GM12878 (cell line): Measurements from ENCODE around the gene TAX1BP1. TPM values are rescaled to one million over a fixed set of nuclear protein-coding genes. Genes with fewer than 3 reads are reported as not detected.

ENCODE experiments used
- ATAC-seq: fragments of 200-7000 bp; cut with Tn5 transposase; 3 replicates; pipeline ENCODE4 v1.9.1; 2020; ENCODE audit warnings: mild to moderate bottlenecking, moderate library complexity
- BruUV-seq: library from RNA; stranded (reverse); fragments of 400-500 nt; replicated peaks from 2 replicates; lab custom pipeline; 2021; lab: Mats Ljungman, UMichigan
- CTCF ChIA-PET: fragments of 300-600 bp; sonication (Branson Sonifier 250); formaldehyde crosslinking; extraction: SDS; loops from one replicate; lab custom pipeline; 2021; ENCODE audit warnings: inconsistent platforms; lab: Yijun Ruan, JAX
- POLR2A ChIA-PET: fragments of 350-600 bp; formaldehyde crosslinking; extraction: SDS; loops from one replicate; lab custom pipeline; 2021; ENCODE audit warnings: inconsistent platforms; lab: Charles Lee
- RAD21 ChIA-PET: fragments of 300-600 bp; sonication (Branson Sonifier 250); formaldehyde crosslinking; loops from one replicate; lab custom pipeline; 2023; ENCODE audit warnings: antibody characterized with exemption; ENCODE audit not compliant: unreplicated experiment; lab: Charles Lee
- SMC1A ChIA-PET: fragments of 300-600 bp; sonication (Branson Sonifier 250); formaldehyde crosslinking; loops from one replicate; lab custom pipeline; 2023; ENCODE audit not compliant: unreplicated experiment, uncharacterized antibody; lab: Charles Lee
- DNase-seq: peaks from one replicate; pipeline ENCODE4 v3.0.0-alpha.2; 2011; ENCODE audit warnings: low read depth, low spot score
- FAIRE-seq: peaks from 3 replicates; lab custom pipeline; 2011; peaks lifted over from hg19 to GRCh38; lab: Jason Lieb, UNC
- H2AFZ ChIP-seq: 2 replicates; pipeline ENCODE4 v1.6.0; 2011; ENCODE audit warnings: low read depth, low read length, control low read depth; ENCODE audit not compliant: control insufficient read depth
- H3K27ac ChIP-seq: 2 replicates; pipeline ENCODE4 v1.5.1; 2011; ENCODE audit warnings: control low read depth; ENCODE audit not compliant: control insufficient read depth, insufficient read depth
- H3K27me3 ChIP-seq, 2 experiments: replicated peaks in 1 of 2; 2 replicates each; pipeline versions ENCODE4 v1.6.0 to v1.6.1; 2011; ENCODE audit warnings: low read length in 1 of 2; ENCODE audit not compliant: control insufficient read depth in 2 of 2, insufficient read depth in 2 of 2
- H3K36me3 ChIP-seq, 2 experiments: 2 replicates each; pipeline ENCODE4 v1.5.1; 2011; ENCODE audit warnings: low read length in 1 of 2; ENCODE audit not compliant: control insufficient read depth in 2 of 2, insufficient read depth in 2 of 2
- H3K4me1 ChIP-seq: 2 replicates; pipeline ENCODE4 v1.6.1; 2011; ENCODE audit warnings: mild to moderate bottlenecking, low read length, moderate library complexity, mixed read lengths; ENCODE audit not compliant: control insufficient read depth, insufficient read depth
- H3K4me2 ChIP-seq: 2 replicates; pipeline ENCODE4 v1.6.0; 2011; ENCODE audit warnings: control low read depth; ENCODE audit not compliant: control insufficient read depth, insufficient read depth
- H3K4me3 ChIP-seq: fragments of 200-600 bp; sonication (generic); 2 replicates; pipeline ENCODE4 v1.5.1; 2016
- H3K79me2 ChIP-seq: 2 replicates; pipeline ENCODE4 v1.6.0; 2011; ENCODE audit warnings: low read length; ENCODE audit not compliant: control insufficient read depth, insufficient read depth
- H3K9ac ChIP-seq: 2 replicates; pipeline ENCODE4 v1.8.0; 2011; ENCODE audit warnings: low read length, control low read depth, mixed read lengths; ENCODE audit not compliant: control insufficient read depth, insufficient read depth
- H3K9me3 ChIP-seq: replicated peaks from 3 replicates; pipeline ENCODE4 v1.5.1; 2011; ENCODE audit warnings: mild to moderate bottlenecking, low read length; ENCODE audit not compliant: control insufficient read depth, insufficient read depth
- H4K20me1 ChIP-seq: 2 replicates; pipeline ENCODE4 v1.6.0; 2011; ENCODE audit not compliant: control insufficient read depth, insufficient read depth
- NKRF ChIP-seq: fragments of 450-650 bp; conservative IDR thresholded peaks from 2 replicates; pipeline ENCODE4 v1.6.1; 2017; ENCODE audit warnings: mild to moderate bottlenecking, moderate library complexity
- RAD21 ChIP-seq: IDR thresholded peaks from 2 replicates; pipeline ENCODE4 v1.6.1; 2011; ENCODE audit warnings: mild to moderate bottlenecking, low read depth, low read length, moderate library complexity; ENCODE audit not compliant: insufficient read depth
- SMAD1 ChIP-seq: fragments of 450-650 bp; IDR thresholded peaks from 2 replicates; pipeline ENCODE4 v1.6.1; 2018; ENCODE audit warnings: mild to moderate bottlenecking, low read depth; ENCODE audit not compliant: partially characterized antibody
- WGBS: methylation state at CpG from one replicate; pipeline ENCODE4 v1.1.6; 2016; ENCODE audit warnings: low lambda C conversion rate; ENCODE audit not compliant: insufficient replicate concordance, insufficient coverage; ENCODE audit errors: missing lambda C conversion rate; 5-methylcytosine and 5-hydroxymethylcytosine counted together
- in situ Hi-C: fragments of 300-500 bp; cut with MboI; formaldehyde crosslinking; loops from 9 replicates; pipeline ENCODE4 v1.14.3; 2018; ENCODE audit warnings: mixed read lengths
- intact Hi-C: fragments of 100-400 bp; cut with micrococcal nuclease; formaldehyde crosslinking; loops from one replicate; pipeline ENCODE4 v1.14.2; 2022; ENCODE audit not compliant: unreplicated experiment
- polyA plus RNA-seq, 11 experiments: library from polyadenylated mRNA; depleted of rRNA in 4 of 11; unstranded in 6 of 11; stranded (reverse) in 5 of 11; fragments of >200 nt; fragmentation: Nextera tagmentation in 4 of 11; fragmentation: Illumina TruSeq in 1 of 11; extraction: Ambion mirVana in 4 of 11; extraction: Trizol in 1 of 11; gene quantifications; 1 replicate in 1 of 11; 2 replicates in 10 of 11; pipeline versions ENCODE4 v1.2.1 to v1.2.3, GENCODE V29; 2011 to 2016; ENCODE audit warnings: inconsistent platforms in 2 of 11, missing spikeins in 2 of 11, low read depth in 1 of 11
- total RNA-seq, 4 experiments: library from RNA; depleted of rRNA in 3 of 4; stranded (reverse); fragments of >200 nt in 3 of 4; fragmentation: Illumina TruSeq in 1 of 4; extraction: Trizol in 1 of 4; gene quantifications; 2 replicates each; pipeline versions ENCODE4 v1.2.1 to v1.2.3, GENCODE V29; 2013 to 2021

TAX1BP1 gene
- total and polyA plus RNA-seq, 10 of the 15 experiments (the other 5 are each of a cell fraction or from before 2014, with no cell fraction given), result 30.8 to 105 (median 52.0) TPM

GRCh38 chr7:27746486-27746885 is 6.5 kb downstream of the TAX1BP1 start (continued):
- TF ChIP-seq NKRF (no peak), RAD21 (no peak)
- TF ChIP-seq, all 136 proteins: peak for 0

- in situ Hi-C loops, result no loop called here
- BruUV-seq, result no TSS peak
Measured at GRCh38 chr7:27746978-27747377, 7.0 kb downstream of the TAX1BP1 start.

More at GRCh38 chr7:27746978-27747377, 7.0 kb downstream of the TAX1BP1 start:
- 94% methylated on average over 1 of the region's 1 CpG for WGBS
- no peaks in the 10 kb centered on the region for H4K20me1 ChIP-seq
- intact Hi-C loops, result no loop called here
- H2AFZ ChIP-seq, result no peak overlapping the region
- H3K4me1 ChIP-seq, result no peaks in the 10 kb centered on the region
- no peaks in the 10 kb centered on the region for H3K9me3 ChIP-seq
- FAIRE-seq, result no peak
- H3K4me2 ChIP-seq, result no peak overlapping the region
- DNase-seq, result no peak
- ChIA-PET RAD21 (no interaction called here), SMC1A (no interaction called here), POLR2A (no interaction called here), CTCF (interaction anchor here (0.9 to 2.3 kb wide), 2 partner anchors 28 to 38 kb away, joined by 3 to 10 read pairs; no protein-coding TSS in a partner anchor)
- no peak overlapping the region for H3K4me3 ChIP-seq
- H3K36me3 ChIP-seq, result peaks cover 2 to 12% of the 10 kb centered on the region in 2 experiments
- no peak; the same call in 2 of the 3 replicates for ATAC-seq
- H3K79me2 ChIP-seq, result peaks cover 32% of the 10 kb centered on the region
- no peak overlapping the region for H3K9ac ChIP-seq
- no peak for TF ChIP-seq SMAD1
- H3K27ac ChIP-seq, result no peak overlapping the region
- H3K27me3 ChIP-seq, result no peaks in the 10 kb centered on the region
